Ectodermal cell (in vitro differentiated cells): ENCODE data around the gene CTSA.
"Not testable (repeated sequence)": the region's sequence is repeated elsewhere in the genome, so short reads cannot be mapped to it uniquely, and the experiment has no call there.

ENCODE experiments used
- H3K27ac ChIP-seq: 2 replicates; pipeline ENCODE4 v1.7.0; 2013; ENCODE audit warnings: mild to moderate bottlenecking, low read depth, low read length; ENCODE audit not compliant: insufficient read depth, poor library complexity, severe bottlenecking
- H3K27me3 ChIP-seq: 2 replicates; pipeline ENCODE4 v1.7.0; 2013; ENCODE audit warnings: mild to moderate bottlenecking, low read length; ENCODE audit not compliant: insufficient read depth, control insufficient read depth, poor library complexity, severe bottlenecking
- H3K36me3 ChIP-seq: one replicate; pipeline ENCODE4 v1.7.0; 2013; ENCODE audit warnings: low read length; ENCODE audit not compliant: control insufficient read depth, insufficient read depth
- H3K4me1 ChIP-seq: one replicate; pipeline ENCODE4 v1.7.0; 2013; ENCODE audit warnings: low read length; ENCODE audit not compliant: control insufficient read depth, insufficient read depth
- H3K4me3 ChIP-seq: 2 replicates; pipeline ENCODE4 v1.7.0; 2013; ENCODE audit warnings: low read depth, low read length, control low read depth; ENCODE audit not compliant: insufficient read depth
- H3K9me3 ChIP-seq: 2 replicates; pipeline ENCODE4 v1.7.0; 2013; ENCODE audit warnings: mild to moderate bottlenecking, low read length, moderate library complexity; ENCODE audit not compliant: control insufficient read depth
- WGBS, 2 experiments: methylation state at CpG; one replicate each; pipeline ENCODE4 v1.1.7; 2013; ENCODE audit warnings: missing lambda C conversion rate in 2 of 2; 5-methylcytosine and 5-hydroxymethylcytosine counted together

The CTSA gene

DNA sequence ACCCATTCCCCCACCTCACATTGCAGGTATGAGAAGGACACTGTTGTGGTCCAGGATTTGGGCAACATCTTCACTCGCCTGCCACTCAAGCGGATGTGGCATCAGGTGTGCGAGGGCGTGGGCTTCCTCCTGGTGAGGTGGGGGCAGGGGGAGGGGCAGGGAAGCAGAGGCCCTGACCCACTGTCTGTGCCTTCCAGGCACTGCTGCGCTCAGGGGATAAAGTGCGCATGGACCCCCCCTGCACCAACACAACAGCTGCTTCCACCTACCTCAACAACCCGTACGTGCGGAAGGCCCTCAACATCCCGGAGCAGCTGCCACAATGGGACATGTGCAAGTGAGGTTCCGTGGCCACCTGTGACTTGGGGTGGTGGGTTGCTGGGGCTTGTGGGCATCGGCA is 3.7 kb downstream of the CTSA start:
- H3K27ac ChIP-seq, result no peak overlapping the region
- H3K36me3 ChIP-seq, result no peaks in the 10 kb centered on the region
- peaks cover 13% of the 10 kb centered on the region for H3K27me3 ChIP-seq
- no peaks in the 10 kb centered on the region for H3K9me3 ChIP-seq
- H3K4me3 ChIP-seq, result no peak overlapping the region
- H3K4me1 ChIP-seq, result peaks cover 20% of the 10 kb centered on the region
- WGBS, 2 experiments, result 95 to 98% methylated on average over 12 of the region's 12 CpGs

DNA sequence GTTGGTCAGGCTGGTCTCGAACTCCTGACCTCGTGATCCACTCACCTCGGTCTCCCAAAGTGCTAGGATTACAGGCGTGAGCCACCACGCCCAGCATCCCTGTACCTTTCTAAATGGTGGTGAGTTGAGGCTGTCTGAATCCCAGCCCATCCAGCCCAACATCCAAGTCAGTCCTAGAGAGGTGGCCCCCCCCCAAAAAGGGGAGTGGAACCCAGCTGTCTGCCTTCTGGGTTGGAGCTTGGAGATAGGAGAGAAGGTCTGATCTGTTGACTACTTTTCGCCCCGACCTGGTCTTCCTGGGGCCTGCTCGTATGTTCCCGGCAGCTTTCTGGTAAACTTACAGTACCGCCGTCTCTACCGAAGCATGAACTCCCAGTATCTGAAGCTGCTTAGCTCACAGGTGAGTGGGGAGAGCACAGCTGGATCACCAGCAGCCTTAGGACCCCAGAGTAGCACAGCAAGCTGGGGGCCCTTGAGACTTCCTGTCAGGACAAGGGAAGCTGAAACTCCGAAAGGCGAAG is 5.6 kb downstream of the CTSA start:
- WGBS, 2 experiments, result 96 to 98% methylated on average over 14 of the region's 14 CpGs
- Histone ChIP-seq H3K4me3 (no peak overlapping the region), H3K27me3 (no peaks in the 10 kb centered on the region), H3K4me1 (peaks cover 13% of the 10 kb centered on the region), H3K27ac (no peak overlapping the region), H3K9me3 (no peaks in the 10 kb centered on the region), H3K36me3 (peaks cover 14% of the 10 kb centered on the region)

DNA sequence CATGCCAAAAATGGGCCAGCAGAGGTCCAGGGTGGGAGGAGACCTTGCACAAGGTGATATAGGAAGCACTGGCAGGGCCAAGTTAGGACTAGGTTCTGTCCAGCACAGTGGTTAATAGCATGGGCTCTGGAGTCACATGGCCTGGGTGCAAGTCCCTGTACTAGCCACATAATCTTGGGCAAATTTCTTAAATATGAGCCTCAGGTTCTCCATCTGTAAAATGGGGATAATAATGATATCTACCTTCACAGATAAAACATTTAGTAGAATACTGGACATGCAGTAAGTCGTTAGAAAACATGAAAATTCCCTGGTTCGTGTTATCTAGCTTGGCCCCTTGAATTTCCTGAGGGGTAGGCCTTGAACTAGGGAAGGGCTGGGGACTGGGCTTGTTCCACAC is 6.2 kb downstream of the CTSA start:
- no peaks in the 10 kb centered on the region for H3K9me3 ChIP-seq
- no peak overlapping the region for H3K27ac ChIP-seq
- peaks cover 11% of the 10 kb centered on the region for H3K4me1 ChIP-seq
- peaks cover 19% of the 10 kb centered on the region for H3K36me3 ChIP-seq
- no peaks in the 10 kb centered on the region for H3K27me3 ChIP-seq
- WGBS, 2 experiments, result 84 to 95% methylated on average over 2 of the region's 2 CpGs
- H3K4me3 ChIP-seq, result no peak overlapping the region

DNA sequence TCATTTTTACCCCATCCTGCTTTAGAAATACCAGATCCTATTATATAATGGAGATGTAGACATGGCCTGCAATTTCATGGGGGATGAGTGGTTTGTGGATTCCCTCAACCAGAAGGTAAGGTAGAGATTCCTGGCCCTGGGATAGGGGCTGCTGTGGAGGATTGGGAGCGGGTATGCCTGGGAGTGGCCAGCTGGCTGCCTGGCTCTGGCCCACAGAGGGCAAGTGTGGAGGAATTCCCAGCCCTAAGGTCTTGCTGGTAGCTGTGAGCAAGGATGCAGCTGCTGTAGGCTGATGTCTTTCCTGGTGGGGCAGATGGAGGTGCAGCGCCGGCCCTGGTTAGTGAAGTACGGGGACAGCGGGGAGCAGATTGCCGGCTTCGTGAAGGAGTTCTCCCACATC is 6.6 kb downstream of the CTSA start:
- H3K4me1 ChIP-seq, result peaks cover 11% of the 10 kb centered on the region
- H3K9me3 ChIP-seq, result no peaks in the 10 kb centered on the region
- peaks cover 23% of the 10 kb centered on the region for H3K36me3 ChIP-seq
- no peaks in the 10 kb centered on the region for H3K27me3 ChIP-seq
- H3K27ac ChIP-seq, result no peak overlapping the region
- WGBS, 2 experiments, result 95 to 98% methylated on average over 7 of the region's 7 CpGs
- H3K4me3 ChIP-seq, result no peak overlapping the region

DNA sequence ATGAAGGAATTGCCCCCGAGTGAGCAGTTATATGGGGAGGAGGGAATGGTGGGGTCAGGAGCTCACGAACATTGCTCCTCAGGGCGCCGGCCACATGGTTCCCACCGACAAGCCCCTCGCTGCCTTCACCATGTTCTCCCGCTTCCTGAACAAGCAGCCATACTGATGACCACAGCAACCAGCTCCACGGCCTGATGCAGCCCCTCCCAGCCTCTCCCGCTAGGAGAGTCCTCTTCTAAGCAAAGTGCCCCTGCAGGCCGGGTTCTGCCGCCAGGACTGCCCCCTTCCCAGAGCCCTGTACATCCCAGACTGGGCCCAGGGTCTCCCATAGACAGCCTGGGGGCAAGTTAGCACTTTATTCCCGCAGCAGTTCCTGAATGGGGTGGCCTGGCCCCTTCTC is 7.2 kb downstream of the CTSA start:
- Histone ChIP-seq H3K9me3 (no peaks in the 10 kb centered on the region), H3K36me3 (peaks cover 23% of the 10 kb centered on the region), H3K4me1 (peaks cover 11% of the 10 kb centered on the region), H3K27me3 (no peaks in the 10 kb centered on the region), H3K27ac (no peak overlapping the region), H3K4me3 (no peak overlapping the region)
- 90% methylated on average over 12 of the region's 12 CpGs for WGBS, 2 experiments

DNA sequence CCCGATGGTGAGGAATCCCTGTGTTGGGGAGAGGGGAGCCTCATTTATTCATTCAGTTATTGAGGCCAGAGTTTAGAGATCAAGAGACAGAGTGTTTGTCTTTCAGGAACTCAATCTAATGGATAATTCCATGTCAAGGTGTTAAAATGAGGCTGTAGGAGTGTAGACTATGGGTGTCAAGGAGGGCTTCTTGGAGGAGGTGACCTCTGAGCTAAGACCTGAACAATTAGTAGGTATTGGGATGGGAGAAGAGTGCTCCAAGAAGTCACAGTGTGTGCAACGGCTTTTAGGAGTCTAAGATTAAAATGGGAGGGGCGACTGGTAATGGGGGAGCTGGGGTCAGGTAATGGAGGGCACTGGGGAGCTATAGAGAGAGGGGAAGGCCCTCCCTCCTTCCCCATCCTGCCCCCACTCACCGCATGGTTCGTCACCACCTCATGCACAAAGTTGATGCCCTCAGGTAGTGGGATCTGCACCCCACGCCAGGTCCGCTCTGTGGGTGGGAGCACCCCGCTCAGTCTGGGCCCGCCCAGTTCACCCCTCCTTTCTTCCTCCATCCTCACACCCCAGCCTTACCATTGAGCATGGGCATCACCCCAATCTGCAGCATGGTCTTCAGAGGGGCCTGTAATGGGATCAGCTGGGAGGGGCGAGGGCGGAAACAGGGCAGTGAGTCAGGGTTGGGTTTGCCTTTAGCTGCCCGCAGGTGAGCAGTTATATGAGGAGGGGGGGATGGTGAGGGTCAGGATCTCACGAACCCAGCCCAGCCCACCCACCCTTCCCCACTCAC is 8.1 kb downstream of the CTSA start:
- 94 to 96% methylated on average over 11 to 13 of the region's 13 CpGs for WGBS, 2 experiments
- no peak overlapping the region for H3K4me3 ChIP-seq
- H3K9me3 ChIP-seq, result no peaks in the 10 kb centered on the region
- peaks cover 2% of the 10 kb centered on the region for H3K4me1 ChIP-seq
- H3K27ac ChIP-seq, result no peak overlapping the region
- H3K27me3 ChIP-seq, result no peaks in the 10 kb centered on the region
- H3K36me3 ChIP-seq, result peaks cover 23% of the 10 kb centered on the region

DNA sequence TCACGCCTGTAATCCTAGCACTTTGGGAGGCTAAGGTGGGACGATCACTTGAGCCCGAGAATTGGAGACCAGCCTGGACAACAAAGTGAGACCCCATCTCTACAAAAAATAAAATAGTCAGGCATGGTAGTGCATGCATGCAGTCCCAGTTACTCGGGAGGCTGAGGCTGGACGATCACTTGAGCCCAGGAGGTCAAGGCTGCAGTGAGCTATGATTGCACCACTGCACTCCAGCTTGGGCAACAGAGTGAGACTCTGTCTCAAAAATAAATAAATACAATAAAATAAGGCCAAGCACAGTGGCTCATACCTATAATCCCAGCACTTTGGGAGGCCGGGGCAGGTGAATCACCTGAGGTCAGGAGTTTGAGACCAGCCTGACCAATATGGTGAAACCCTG is 10.2 kb downstream of the CTSA start:
- 94 to 96% methylated on average over 6 of the region's 6 CpGs for WGBS, 2 experiments
- H3K36me3 ChIP-seq, result peaks cover 44% of the 10 kb centered on the region

DNA sequence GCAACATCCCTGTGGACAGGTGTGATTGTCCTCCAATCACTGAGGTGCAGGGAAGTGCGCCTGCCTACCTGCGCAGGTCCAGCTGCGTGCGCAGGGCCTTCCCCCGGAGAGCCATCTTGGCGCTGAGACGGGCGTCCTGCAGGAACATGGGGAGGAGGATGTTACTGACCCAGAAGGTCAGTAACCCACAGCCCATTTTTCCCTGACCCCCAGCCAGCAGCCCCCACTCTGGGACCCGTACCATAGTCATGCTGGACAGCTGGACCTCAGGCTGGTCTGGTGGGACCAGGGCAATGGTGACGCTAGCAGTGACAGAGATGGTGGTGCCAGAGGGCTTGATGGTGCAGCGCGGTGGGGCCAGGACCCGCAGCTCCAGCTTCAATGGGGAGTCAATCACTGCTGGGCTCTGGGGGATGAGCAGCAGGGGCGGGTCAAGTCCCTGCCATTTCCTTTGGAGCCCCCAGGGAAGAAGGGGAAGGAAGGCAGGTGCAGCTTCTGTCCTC is 11.1 kb downstream of the CTSA start:
- H3K27me3 ChIP-seq, result no peaks in the 10 kb centered on the region
- 96% methylated on average over 14 of the region's 14 CpGs for WGBS, 2 experiments
- peaks cover 46% of the 10 kb centered on the region for H3K36me3 ChIP-seq
- no peak overlapping the region for H3K4me3 ChIP-seq
- H3K9me3 ChIP-seq, result no peaks in the 10 kb centered on the region
- H3K27ac ChIP-seq, result no peak overlapping the region
- H3K4me1 ChIP-seq, result no peaks in the 10 kb centered on the region

More for the DNA sequence above, 10.2 kb downstream of the CTSA start:
- not testable (repeated sequence) for H3K9me3 ChIP-seq, H3K27ac ChIP-seq, H3K27me3 ChIP-seq, H3K4me1 ChIP-seq, H3K4me3 ChIP-seq

DNA sequence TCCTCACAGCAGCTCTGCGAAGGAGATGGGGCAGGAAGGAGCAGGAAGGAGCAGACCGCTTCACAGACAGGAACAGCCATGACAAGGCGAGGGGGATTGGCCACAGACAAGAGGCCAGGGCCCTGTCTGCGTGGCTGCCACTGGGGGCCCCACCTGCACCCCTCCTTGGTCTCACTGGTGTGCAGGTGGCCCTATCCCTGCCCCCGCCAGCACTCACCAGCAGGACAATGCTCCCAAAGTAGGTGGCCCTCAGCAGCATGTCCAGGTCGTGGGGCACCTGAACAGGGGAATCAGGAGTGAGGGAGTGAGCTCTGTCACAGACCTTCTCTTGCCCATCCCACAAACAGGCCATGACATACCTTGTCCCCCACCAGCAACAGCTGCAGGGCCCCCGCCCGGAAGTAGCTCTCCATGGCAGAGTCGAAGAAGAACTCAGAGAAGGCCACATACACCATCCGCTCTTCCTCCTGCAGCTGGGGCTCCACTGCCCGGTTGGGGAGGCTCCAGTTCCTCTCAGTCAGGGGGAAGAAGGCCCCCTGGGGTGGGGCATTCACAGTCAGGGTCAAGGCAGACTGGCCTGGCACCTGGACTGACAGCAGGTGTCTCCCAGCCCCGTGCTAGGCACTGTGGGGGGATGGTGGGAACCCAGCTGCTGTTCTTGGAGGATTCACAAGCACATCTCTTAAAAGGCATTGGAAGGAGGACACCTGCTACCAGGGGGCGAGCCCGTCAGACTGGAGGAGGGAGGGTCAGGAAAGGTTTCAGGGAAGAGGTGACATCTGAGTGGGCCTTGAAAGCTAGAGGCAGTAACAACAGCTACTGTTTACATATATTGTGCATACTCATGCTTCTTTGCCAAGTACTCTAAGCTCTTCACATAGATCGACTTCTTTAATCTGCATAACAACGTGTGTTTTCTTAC is 13.7 kb downstream of the CTSA start:
- H3K27me3 ChIP-seq, result no peaks in the 10 kb centered on the region
- H3K27ac ChIP-seq, result no peak overlapping the region
- H3K36me3 ChIP-seq, result peaks cover 62% of the 10 kb centered on the region
- H3K4me1 ChIP-seq, result peaks cover 2% of the 10 kb centered on the region
- H3K9me3 ChIP-seq, result no peaks in the 10 kb centered on the region
- H3K4me3 ChIP-seq, result no peak overlapping the region
- 91 to 93% methylated on average over 16 of the region's 16 CpGs for WGBS, 2 experiments

DNA sequence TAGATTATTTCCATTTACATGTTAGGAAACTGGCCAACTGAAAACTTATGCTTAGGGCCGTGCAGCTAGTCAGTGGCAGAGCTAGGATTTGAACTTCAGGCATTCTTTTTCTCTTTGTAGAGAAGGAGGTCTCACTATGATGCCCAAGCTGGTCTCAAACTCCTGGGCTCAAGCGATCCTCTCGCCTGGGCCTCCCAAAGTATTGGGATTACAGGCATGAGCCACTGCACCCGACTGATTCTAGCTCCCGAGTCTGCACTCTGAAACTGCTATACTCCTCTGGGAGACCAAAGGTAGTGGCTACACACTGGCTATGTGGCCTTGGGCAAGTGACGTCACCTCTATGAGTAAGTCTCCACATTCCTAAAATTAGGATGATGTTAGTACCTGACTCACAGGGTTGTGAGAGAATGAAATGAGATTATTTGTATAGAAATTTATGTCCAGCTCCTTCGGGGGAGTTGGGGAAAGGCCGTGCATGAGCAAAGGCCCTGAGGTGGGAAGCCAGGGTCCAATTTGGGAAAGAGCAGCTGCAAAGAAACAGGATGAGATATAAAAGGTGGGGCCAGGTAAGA is 14.5 kb downstream of the CTSA start:
- Histone ChIP-seq H3K9me3 (no peaks in the 10 kb centered on the region), H3K36me3 (peaks cover 59% of the 10 kb centered on the region), H3K27me3 (no peaks in the 10 kb centered on the region), H3K27ac (no peak overlapping the region), H3K4me3 (no peak overlapping the region), H3K4me1 (peaks cover 7% of the 10 kb centered on the region)
- WGBS, 2 experiments, result 94% methylated on average over 8 of the region's 8 CpGs
